ENCODE data around the gene STYK1.

The STYK1 gene

DNA sequence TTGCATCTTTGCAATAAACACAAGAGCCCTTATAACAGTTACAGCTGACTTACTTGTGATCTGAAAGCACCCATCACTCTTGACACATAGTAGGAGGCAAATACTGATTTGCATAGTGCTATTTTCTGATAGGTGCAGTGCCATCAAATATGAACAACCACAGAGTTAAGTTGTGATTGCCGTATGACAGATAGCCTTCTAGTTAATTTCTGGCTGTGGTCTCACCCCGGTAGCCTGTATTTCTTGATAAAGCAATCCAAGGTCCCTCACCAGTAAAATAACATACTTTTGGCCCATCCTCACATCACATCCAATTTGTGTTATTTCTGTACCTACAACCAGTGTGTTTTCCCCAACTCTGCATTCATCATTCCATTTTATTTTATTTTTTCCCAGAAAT, 23.3 kb upstream of the STYK1 start:
- no peaks in the 10 kb centered on the region for H3K9me3 ChIP-seq (ENCODE audit: control insufficient read depth in 2 of 2, low read length in 2 of 2)
- no peaks in the 10 kb centered on the region for H3K4me1 ChIP-seq (ENCODE audit: control insufficient read depth in 2 of 2, insufficient read depth in 2 of 2, low read length in 2 of 2)
- H3K4me3 ChIP-seq (ENCODE audit: low read length in 2 of 2), result no peak overlapping the region
- no peak overlapping the region for H3K27ac ChIP-seq (ENCODE audit: low read depth in 2 of 2, low read length in 2 of 2)
- no peak overlapping the region for H3K9ac ChIP-seq (ENCODE audit: low read depth in 1 of 2, low read length in 2 of 2)
- H3K36me3 ChIP-seq (ENCODE audit: control insufficient read depth in 2 of 2, insufficient read depth in 2 of 2, low read length in 2 of 2), result peaks cover 25 to 40% of the 10 kb centered on the region in 2 donors
- no peaks in the 10 kb centered on the region for H3K27me3 ChIP-seq (ENCODE audit: control insufficient read depth in 2 of 2, insufficient read depth in 2 of 2, low read length in 2 of 2)

DNA sequence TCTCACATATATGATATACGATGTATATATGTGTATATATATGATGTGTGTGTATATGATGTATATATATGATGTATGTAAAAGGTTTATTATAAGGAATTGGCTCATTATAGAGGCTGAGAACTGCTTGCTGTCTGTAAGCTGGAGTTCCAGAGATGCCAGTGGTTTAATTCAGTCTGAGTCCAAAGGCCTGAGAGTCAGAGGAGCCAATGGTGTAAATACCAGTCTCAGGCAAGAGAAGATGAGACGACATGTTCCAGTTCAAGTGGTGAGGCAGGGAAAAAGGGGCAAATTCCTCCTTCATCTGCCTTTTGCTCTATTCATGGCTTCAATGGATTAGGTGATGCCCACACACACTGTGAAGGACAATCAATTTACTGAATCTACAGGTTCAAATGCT, 17.1 kb upstream of the STYK1 start:
- no peak overlapping the region for H3K9ac ChIP-seq (ENCODE audit: low read depth in 1 of 2, low read length in 2 of 2)
- no peaks in the 10 kb centered on the region for H3K27me3 ChIP-seq (ENCODE audit: control insufficient read depth in 2 of 2, insufficient read depth in 2 of 2, low read length in 2 of 2)
- no peak overlapping the region for H3K27ac ChIP-seq (ENCODE audit: low read depth in 2 of 2, low read length in 2 of 2)
- H3K36me3 ChIP-seq (ENCODE audit: control insufficient read depth in 2 of 2, insufficient read depth in 2 of 2, low read length in 2 of 2), result peaks cover 1 to 3% of the 10 kb centered on the region in 2 donors
- no peak overlapping the region for H3K4me3 ChIP-seq (ENCODE audit: low read length in 2 of 2)
- H3K4me1 ChIP-seq (ENCODE audit: control insufficient read depth in 2 of 2, insufficient read depth in 2 of 2, low read length in 2 of 2), result no peaks in the 10 kb centered on the region
- no peaks in the 10 kb centered on the region for H3K9me3 ChIP-seq (ENCODE audit: control insufficient read depth in 2 of 2, low read length in 2 of 2)

DNA sequence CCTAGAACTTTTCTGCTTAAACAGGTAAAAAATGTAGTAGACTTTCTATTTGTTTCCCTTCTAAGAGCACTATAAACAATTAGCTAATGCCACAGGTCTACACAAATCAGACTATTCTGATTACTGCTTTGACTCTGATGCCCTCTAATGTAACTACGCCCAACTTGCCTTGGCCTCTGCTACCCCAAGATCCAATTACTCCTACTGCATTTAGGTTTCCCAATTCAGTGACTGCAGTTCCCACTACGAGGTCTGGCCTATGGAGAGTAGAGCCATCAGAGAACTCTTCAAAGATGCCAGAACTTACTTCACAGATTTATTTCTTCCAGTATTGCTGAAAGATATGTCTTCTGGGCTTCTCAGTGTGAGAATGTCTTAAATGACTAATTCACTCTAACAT, 15.3 kb upstream of the STYK1 start:
- Histone ChIP-seq H3K4me3 (ENCODE audit: low read length in 2 of 2) (no peak overlapping the region), H3K27ac (ENCODE audit: low read depth in 2 of 2, low read length in 2 of 2) (no peak overlapping the region), H3K9me3 (ENCODE audit: control insufficient read depth in 2 of 2, low read length in 2 of 2) (no peaks in the 10 kb centered on the region), H3K9ac (ENCODE audit: low read depth in 1 of 2, low read length in 2 of 2) (no peak overlapping the region), H3K27me3 (ENCODE audit: control insufficient read depth in 2 of 2, insufficient read depth in 2 of 2, low read length in 2 of 2) (no peaks in the 10 kb centered on the region), H3K36me3 (ENCODE audit: control insufficient read depth in 2 of 2, insufficient read depth in 2 of 2, low read length in 2 of 2) (no peaks in the 10 kb centered on the region), H3K4me1 (ENCODE audit: control insufficient read depth in 2 of 2, insufficient read depth in 2 of 2, low read length in 2 of 2) (no peaks in the 10 kb centered on the region)

DNA sequence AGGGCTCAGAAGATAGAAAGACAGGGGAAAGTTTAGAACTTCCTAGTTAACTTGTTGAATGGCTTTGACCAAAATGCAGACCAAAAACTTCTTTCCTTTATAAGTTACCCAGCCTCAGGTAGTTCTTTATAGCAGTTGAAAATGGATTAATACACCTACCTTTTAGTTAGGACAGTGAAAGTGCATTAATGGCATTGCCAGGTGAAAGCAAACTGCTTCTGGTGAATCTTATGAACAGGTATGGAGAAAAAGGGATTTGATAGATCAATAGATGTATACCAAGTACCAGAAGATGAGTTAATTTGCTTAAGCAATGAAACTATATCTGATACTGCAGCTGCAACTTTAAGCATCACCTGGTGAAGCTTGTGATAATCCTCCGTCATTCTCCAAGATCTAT, 14.2 kb upstream of the STYK1 start:
- Histone ChIP-seq H3K27me3 (ENCODE audit: control insufficient read depth in 2 of 2, insufficient read depth in 2 of 2, low read length in 2 of 2) (no peaks in the 10 kb centered on the region), H3K27ac (ENCODE audit: low read depth in 2 of 2, low read length in 2 of 2) (no peak overlapping the region), H3K4me1 (ENCODE audit: control insufficient read depth in 2 of 2, insufficient read depth in 2 of 2, low read length in 2 of 2) (no peaks in the 10 kb centered on the region), H3K36me3 (ENCODE audit: control insufficient read depth in 2 of 2, insufficient read depth in 2 of 2, low read length in 2 of 2) (no peaks in the 10 kb centered on the region), H3K9ac (ENCODE audit: low read depth in 1 of 2, low read length in 2 of 2) (no peak overlapping the region), H3K9me3 (ENCODE audit: control insufficient read depth in 2 of 2, low read length in 2 of 2) (no peaks in the 10 kb centered on the region), H3K4me3 (ENCODE audit: low read length in 2 of 2) (no peak overlapping the region)

DNA sequence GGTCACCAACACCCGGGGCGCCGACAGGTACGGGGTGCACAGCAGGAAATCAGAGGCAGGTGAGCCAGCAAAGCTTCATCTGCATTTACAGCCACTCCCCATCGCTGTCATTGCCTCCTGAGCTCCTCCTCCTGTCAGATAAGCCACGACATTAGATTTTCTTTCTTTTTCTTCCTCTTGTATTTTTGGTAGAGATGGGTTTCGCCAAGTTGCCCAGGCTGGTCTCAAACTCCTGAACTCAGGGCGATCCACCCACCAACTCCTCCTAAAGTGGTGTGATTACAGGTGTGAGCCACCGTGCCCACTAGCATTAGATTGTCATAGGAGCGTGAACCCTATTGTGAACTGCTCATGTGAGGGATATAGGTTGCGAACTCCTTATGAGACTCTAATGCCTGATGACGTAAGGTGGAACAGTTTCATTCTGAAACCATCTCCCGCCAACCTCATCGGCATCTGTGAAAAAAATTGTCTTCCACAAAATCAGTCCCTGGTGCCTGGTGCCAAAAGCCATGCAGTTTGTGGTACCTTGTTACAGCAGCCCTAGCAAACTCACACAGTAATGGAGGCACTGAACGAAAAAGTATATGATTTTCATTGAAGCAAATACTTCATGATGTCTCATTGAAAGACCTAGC, 1.5 kb downstream of the STYK1 start:
- Histone ChIP-seq H3K27me3 (ENCODE audit: control insufficient read depth in 2 of 2, insufficient read depth in 2 of 2, low read length in 2 of 2) (peaks cover 0 to 5% of the 10 kb centered on the region in 2 donors), H3K9me3 (ENCODE audit: control insufficient read depth in 2 of 2, low read length in 2 of 2) (no peaks in the 10 kb centered on the region), H3K36me3 (ENCODE audit: control insufficient read depth in 2 of 2, insufficient read depth in 2 of 2, low read length in 2 of 2) (no peaks in the 10 kb centered on the region), H3K9ac (ENCODE audit: low read depth in 1 of 2, low read length in 2 of 2) (peak overlapping the region; percentile 80 to 97), H3K4me1 (ENCODE audit: control insufficient read depth in 2 of 2, insufficient read depth in 2 of 2, low read length in 2 of 2) (peaks cover 14 to 15% of the 10 kb centered on the region in 2 donors), H3K27ac (ENCODE audit: low read depth in 2 of 2, low read length in 2 of 2) (peak overlapping the region; percentile 94 to 97), H3K4me3 (ENCODE audit: low read length in 2 of 2) (peak overlapping the region; percentile 84 to 85)

DNA sequence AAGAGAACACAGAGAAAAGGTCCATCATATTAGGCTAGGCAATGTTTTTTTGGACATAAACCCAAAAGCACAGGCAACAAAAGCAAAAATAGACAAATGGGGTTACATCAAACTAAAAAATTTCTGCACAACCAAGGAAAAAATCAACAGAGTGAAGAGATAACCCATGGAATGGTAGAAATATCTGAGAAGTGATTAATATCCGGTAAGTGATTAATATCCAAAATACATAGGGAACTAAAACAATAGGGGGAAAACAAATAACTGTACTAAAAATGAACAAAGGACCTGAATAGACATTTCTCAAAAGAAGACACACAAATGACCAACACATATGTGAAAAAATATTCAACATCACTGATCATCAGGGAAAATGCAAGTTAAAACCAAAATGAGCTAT, 4.3 kb downstream of the STYK1 start:
- H3K4me1 ChIP-seq (ENCODE audit: control insufficient read depth in 2 of 2, insufficient read depth in 2 of 2, low read length in 2 of 2), result peaks cover 17 to 19% of the 10 kb centered on the region in 2 donors
- no peaks in the 10 kb centered on the region for H3K9me3 ChIP-seq (ENCODE audit: control insufficient read depth in 2 of 2, low read length in 2 of 2)
- no peaks in the 10 kb centered on the region for H3K27me3 ChIP-seq (ENCODE audit: control insufficient read depth in 2 of 2, insufficient read depth in 2 of 2, low read length in 2 of 2)
- H3K36me3 ChIP-seq (ENCODE audit: control insufficient read depth in 2 of 2, insufficient read depth in 2 of 2, low read length in 2 of 2), result no peaks in the 10 kb centered on the region
- H3K27ac ChIP-seq (ENCODE audit: low read depth in 2 of 2, low read length in 2 of 2), result no peak overlapping the region
- no peak overlapping the region for H3K4me3 ChIP-seq (ENCODE audit: low read length in 2 of 2)
- H3K9ac ChIP-seq (ENCODE audit: low read depth in 1 of 2, low read length in 2 of 2), result no peak overlapping the region

DNA sequence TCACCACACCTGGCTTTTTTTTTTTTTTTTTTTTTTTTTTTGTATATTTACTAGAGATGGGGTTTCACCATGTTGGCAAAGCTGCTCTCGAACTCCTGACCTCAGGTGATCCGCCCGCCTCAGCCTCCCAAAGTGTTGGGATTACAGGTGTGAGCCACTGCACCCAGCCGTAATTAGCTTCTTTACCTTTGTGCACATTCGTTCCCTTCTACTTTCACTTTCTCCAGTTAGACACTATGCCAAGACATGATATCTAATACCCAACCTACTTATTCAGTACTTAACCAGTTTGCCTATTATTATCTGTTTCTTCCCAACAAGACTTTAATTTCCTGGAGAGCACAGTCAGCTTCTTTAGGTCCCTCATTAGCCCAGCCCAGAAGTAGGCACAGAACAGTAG, 5.3 kb downstream of the STYK1 start:
- H3K36me3 ChIP-seq (ENCODE audit: control insufficient read depth in 2 of 2, insufficient read depth in 2 of 2, low read length in 2 of 2), result no peaks in the 10 kb centered on the region
- peaks cover 12 to 27% of the 10 kb centered on the region in 2 donors for H3K4me1 ChIP-seq (ENCODE audit: control insufficient read depth in 2 of 2, insufficient read depth in 2 of 2, low read length in 2 of 2)
- peak overlapping the region; percentile 34 to 50 for H3K4me3 ChIP-seq (ENCODE audit: low read length in 2 of 2)
- no peaks in the 10 kb centered on the region for H3K27me3 ChIP-seq (ENCODE audit: control insufficient read depth in 2 of 2, insufficient read depth in 2 of 2, low read length in 2 of 2)
- no peak overlapping the region for H3K27ac ChIP-seq (ENCODE audit: low read depth in 2 of 2, low read length in 2 of 2)
- no peaks in the 10 kb centered on the region for H3K9me3 ChIP-seq (ENCODE audit: control insufficient read depth in 2 of 2, low read length in 2 of 2)
- no peak overlapping the region for H3K9ac ChIP-seq (ENCODE audit: low read depth in 1 of 2, low read length in 2 of 2)

DNA sequence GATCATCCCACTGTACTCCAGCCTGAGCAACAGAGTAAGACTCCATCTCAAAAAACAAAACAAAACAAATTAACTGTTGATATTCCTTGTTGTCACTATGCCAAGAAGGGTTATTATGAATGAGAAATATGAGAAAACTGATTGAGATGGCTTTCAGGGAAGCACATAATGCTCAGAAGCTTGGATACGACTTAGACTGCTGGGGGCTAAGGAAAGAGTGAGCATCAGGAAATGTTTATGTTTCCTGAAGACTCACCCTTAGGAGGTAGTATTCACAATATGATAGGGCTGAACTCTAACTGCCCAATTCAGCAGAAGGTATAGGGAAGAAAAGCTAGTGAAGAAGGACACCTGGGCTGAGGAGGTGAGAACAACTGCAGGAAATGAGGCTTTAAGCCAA, 6.3 kb downstream of the STYK1 start:
- Histone ChIP-seq H3K4me3 (ENCODE audit: low read length in 2 of 2) (peak overlapping the region in 1 of 2 donors; percentile 11), H3K27me3 (ENCODE audit: control insufficient read depth in 2 of 2, insufficient read depth in 2 of 2, low read length in 2 of 2) (no peaks in the 10 kb centered on the region), H3K9ac (ENCODE audit: low read depth in 1 of 2, low read length in 2 of 2) (no peak overlapping the region), H3K9me3 (ENCODE audit: control insufficient read depth in 2 of 2, low read length in 2 of 2) (no peaks in the 10 kb centered on the region), H3K4me1 (ENCODE audit: control insufficient read depth in 2 of 2, insufficient read depth in 2 of 2, low read length in 2 of 2) (peaks cover 12 to 25% of the 10 kb centered on the region in 2 donors), H3K27ac (ENCODE audit: low read depth in 2 of 2, low read length in 2 of 2) (no peak overlapping the region), H3K36me3 (ENCODE audit: control insufficient read depth in 2 of 2, insufficient read depth in 2 of 2, low read length in 2 of 2) (no peaks in the 10 kb centered on the region)

DNA sequence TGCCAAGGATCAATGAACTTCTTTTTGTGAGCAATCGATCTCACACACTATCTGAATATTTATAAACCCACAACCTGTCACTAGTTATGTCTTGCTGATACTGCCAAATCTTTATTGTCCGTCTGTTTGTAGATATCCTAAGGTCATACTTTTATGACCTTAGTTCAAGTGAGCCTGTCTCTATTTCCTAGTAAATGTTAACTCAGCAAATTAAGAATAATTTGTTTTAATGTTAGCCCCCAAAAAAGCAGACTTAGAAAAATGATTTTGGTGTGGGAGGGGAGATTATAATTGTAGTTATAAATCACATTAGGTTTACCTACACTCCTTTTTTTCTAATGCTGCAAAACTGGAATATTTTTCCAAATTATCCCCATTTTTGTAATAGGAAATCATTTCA, 9.4 kb downstream of the STYK1 start:
- H3K4me3 ChIP-seq (ENCODE audit: low read length in 2 of 2), result no peak overlapping the region
- no peak overlapping the region for H3K9ac ChIP-seq (ENCODE audit: low read depth in 1 of 2, low read length in 2 of 2)
- H3K36me3 ChIP-seq (ENCODE audit: control insufficient read depth in 2 of 2, insufficient read depth in 2 of 2, low read length in 2 of 2), result no peaks in the 10 kb centered on the region
- no peaks in the 10 kb centered on the region for H3K27me3 ChIP-seq (ENCODE audit: control insufficient read depth in 2 of 2, insufficient read depth in 2 of 2, low read length in 2 of 2)
- H3K4me1 ChIP-seq (ENCODE audit: control insufficient read depth in 2 of 2, insufficient read depth in 2 of 2, low read length in 2 of 2), result peaks cover 12 to 26% of the 10 kb centered on the region in 2 donors
- no peak overlapping the region for H3K27ac ChIP-seq (ENCODE audit: low read depth in 2 of 2, low read length in 2 of 2)
- no peaks in the 10 kb centered on the region for H3K9me3 ChIP-seq (ENCODE audit: control insufficient read depth in 2 of 2, low read length in 2 of 2)

DNA sequence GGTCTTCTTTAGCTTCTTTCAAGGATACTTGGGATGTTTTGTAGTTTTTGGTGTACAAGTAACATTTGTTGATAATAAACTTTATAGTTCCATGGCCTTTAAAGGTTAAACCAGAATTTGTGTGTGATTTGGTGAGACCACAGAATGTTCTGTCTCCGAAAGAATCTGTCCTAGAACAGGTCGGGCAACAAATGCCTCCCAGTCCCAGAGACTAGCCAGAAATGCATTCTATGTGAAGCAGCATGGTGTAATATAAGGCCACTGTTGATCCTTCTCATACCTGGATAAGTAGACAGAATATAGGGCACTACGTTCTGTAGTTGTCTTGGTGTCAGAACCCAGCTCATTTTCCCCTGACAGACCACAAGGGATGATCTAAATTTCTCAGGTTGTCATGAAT, 10.0 kb downstream of the STYK1 start:
- Histone ChIP-seq H3K27me3 (ENCODE audit: control insufficient read depth in 2 of 2, insufficient read depth in 2 of 2, low read length in 2 of 2) (no peaks in the 10 kb centered on the region), H3K9ac (ENCODE audit: low read depth in 1 of 2, low read length in 2 of 2) (no peak overlapping the region), H3K4me1 (ENCODE audit: control insufficient read depth in 2 of 2, insufficient read depth in 2 of 2, low read length in 2 of 2) (peaks cover 12 to 26% of the 10 kb centered on the region in 2 donors), H3K27ac (ENCODE audit: low read depth in 2 of 2, low read length in 2 of 2) (no peak overlapping the region), H3K9me3 (ENCODE audit: control insufficient read depth in 2 of 2, low read length in 2 of 2) (no peaks in the 10 kb centered on the region), H3K36me3 (ENCODE audit: control insufficient read depth in 2 of 2, insufficient read depth in 2 of 2, low read length in 2 of 2) (no peaks in the 10 kb centered on the region), H3K4me3 (ENCODE audit: low read length in 2 of 2) (no peak overlapping the region)

All from mucosa of rectum (tissue), 2 donors.